COR-L47 (cell line): ENCODE measurements around the gene SCMH1.

Source experiments
- DNase-seq: peaks from one replicate; lab custom pipeline; 2025; lab: John Stamatoyannopoulos, UW

Gene SCMH1

DNA sequence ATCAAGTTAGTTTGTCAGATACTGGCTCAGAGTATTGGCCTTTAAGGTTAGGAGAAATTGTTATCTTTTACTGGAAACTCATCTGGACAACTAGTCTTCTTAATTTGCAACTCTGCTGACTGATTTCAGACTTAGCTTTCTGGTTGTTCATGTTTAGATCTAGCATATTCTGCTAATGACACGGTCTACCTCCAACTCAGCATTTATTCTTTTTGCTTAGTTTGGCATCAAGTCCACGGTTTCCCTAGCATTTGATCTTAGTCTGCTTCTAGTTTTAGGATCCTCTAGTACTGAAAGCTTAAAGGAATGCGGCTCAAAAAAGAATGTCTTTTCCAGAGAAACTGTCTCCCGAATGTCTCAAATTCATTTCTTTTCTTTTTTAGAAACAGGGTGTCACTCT is 145.0 kb downstream of the SCMH1 start:
- no peak for DNase-seq

DNA sequence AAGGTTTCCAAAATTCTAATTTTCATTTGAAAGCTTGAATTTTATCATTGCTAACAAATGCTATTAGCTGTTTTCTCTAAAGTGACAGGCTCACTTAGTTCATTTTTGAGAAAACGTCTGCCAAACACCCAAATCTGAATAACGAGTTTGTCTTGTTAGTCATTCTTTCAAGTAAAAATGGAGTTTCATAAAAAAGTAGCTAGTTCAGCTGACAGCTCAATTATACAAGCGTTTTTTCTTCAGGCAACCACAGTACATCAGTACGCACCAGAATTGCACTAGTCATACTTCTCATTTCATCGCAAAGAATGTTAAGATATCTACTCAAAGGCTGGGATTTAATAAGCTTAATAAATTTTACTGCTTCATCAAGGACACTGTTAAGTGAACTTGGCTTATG is 148.3 kb downstream of the SCMH1 start:
- no peak for DNase-seq

DNA sequence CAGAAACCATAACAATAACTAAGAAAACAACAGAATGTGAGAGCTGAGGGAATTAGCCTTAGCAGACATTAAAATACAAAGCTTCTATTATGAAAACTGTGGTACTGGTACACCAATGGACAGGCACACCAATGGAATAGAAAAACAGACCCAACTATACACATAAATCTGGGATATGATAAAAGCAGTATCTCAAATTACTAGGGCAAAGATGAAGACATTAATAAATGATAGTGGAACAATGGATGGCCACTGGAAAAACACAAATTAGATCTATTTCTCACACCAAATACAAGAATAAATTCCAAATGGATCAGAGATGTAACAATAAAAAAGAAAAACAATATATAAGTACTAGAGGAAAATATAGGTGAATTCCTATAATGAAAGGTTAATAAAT is 155.2 kb downstream of the SCMH1 start:
- no peak for DNase-seq

DNA sequence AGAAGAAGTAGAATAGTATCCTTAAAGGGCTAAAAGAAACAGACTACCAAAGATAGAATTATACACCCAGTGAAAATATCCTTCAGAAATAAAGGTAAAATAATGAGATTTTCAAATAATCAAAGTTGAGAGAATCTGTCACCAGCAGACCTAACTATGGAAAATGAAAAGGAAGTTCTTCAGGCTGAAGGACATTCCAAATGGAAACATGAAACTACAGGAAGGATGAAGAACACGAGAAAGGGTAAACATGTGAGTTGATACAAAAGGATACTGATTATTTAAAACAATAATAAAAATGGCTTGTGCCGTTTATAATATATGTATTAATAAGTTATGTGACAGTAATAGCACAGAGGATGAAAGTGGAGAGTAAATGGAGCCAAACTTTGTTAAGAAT is 163.5 kb downstream of the SCMH1 start:
- no peak for DNase-seq

DNA sequence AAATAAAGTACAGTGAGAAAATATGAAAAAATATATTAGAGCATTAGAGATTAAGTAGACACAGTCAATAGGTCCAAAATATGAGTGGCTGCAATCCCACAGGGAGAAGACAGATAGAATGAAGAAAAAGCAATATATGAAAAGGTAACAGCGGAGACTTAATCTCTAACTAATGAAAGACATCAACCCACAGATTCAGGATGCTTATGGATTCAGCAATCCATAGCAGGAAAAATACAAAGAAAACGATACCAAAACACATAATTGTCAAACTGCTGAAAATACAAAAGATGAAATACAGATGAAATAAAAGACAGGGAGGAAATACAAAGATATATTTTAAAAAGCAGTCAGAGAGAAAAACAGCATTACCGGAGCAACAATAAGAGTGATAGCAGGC is 163.9 kb downstream of the SCMH1 start:
- no peak for DNase-seq

DNA sequence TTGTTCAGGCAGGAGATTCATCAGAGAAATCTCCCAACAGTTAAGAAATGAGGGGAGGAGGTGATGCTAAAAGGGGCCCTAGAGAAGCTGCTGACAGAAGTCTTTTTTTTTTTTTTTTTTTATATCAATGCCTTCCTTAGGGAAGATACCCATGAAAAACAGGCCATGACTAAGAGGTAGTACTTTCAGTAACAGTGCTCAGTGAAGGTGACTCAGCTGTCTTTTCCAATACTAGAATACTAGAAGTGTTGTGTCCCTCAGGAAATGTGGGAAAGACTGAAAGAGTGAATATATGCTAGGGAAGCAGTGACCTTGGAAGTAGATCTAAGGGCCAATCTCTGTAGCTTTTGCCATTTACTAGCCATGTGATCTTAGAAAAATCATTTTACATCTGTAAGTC is 168.1 kb downstream of the SCMH1 start:
- no peak for DNase-seq

DNA sequence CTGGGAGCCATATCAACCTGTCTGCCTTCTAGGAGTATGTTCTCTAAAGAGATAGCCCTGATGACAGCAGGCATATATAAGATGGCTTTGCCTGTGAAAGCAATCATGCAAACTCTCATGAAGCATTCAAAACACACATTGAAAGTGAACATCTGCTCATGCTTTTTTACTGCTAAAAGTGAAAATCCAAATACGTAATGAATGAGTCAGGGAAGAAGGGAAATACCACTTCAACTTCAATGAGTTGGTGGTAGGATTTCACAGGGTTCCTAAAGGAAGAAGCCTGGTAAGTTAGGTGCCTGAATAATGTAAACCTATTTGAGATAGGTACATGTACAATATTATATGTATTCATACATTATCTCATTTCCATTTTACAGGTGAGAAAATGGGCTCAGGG is 170.1 kb downstream of the SCMH1 start:
- no peak for DNase-seq

DNA sequence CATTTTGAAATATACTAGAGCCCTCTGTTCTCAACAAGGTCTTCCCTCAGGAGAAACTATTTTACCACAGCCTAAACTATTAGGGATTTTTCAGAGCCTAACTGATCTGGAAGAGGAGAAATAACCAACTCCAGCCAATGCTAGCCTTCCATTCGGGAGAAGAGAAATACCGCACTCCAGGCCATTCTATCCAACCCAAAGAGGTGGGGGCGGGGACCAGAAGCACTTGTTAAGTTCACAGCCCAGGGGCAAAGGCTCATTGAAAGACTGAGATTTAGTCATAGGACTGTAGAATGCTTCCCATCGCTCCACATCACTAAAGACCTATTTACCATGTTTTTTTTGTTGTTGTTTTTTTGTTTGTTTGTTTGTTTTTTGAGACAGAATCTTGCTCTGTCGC is 185.2 kb downstream of the SCMH1 start:
- DNase-seq: no peak

DNA sequence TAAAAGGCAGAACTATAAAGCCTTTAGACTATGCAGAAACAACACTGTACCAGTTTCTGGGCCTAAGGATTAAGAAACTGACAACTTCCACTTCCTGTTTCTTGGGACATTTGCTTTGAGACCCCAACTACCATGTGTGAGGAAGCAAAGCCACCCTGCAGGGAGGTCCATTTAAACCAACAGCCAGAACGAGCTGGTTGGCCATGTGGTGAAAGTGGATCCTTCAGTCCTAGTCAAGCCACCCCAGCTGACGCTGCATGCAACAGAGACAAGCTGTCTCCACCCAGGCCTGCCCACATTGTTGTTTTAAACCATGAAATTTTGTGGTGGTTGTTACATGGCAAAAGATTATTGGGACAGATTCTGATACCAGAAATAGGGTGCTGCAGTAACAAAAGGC is 188.8 kb downstream of the SCMH1 start:
- DNase-seq: no peak

DNA sequence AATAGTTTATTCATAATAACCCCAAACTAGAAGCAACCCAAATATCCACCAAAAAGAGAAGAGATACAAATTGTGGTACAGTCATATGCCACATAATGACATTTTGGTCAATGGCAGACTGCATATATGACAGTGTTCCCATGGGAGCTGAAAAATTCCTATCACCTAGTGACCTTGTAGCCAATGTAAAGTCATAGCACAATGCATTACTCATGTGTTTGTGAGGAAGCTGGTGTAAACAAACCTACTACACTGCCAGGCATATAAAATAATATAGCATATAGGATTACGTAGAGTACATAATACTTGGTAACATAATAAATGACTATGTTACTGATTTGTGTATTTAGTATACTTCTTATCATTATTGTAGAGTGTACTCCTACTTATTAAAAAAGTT is 191.1 kb downstream of the SCMH1 start:
- DNase-seq: no peak

DNA sequence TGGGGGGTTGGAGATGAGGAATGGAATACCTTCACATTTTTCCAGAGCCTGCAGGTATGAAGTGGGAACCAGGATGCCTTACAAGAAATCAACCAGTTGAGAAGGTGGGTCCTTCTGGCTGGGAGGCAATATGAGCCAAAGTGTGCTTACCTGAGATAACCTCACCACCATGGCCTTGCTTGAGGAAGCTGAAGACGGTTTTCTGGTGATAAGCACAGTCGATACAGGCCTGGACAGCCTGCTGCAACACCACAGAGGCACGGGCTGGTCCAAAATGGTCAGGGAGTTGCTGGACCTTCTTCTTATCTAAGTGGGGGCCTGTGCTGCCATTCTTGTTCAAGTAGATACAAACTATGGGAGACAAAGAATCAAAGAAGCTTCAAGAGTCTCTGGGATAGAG is 193.6 kb downstream of the SCMH1 start:
- no peak for DNase-seq

DNA sequence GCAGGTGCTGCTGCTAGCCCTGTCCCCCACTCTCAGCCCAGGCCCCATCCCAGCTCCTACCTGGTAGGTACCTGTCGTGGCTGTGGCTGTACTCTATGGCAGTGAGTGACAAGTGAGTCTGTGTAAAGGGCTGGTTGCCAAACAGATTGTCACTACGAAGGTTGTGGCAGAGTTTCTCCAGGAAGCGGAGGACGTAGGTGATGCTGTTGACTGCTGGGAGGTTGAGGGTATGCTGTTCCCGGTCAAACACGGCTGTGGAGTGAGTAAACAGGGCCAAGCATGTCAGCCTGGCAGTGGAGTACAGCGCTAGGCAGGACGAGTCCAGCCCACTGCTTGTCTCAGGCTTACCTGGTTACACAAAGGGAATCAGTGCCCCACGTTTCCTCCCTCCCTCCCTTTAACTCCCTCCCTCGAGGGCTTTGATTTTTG is 195.7 kb downstream of the SCMH1 start:
- DNase-seq: no peak

DNA sequence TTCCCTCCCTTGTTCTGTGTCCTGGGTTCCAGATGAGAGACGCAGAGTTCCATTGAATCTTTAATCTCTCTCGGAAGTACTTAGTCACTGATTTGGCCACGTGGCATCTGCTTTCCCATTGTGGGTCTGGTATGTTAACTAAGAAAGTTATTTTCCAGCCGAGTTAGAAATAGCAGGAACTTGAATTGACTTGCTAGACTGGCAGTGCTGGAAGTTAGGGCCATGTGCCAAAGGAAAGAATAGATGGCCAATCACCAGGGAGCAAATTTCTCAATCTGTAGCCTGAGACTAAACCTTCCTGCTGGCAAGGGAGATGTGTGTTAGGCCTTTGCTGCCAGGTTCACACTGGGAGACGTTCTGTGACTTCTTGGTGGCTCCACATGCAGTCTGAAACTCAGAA is 196.4 kb downstream of the SCMH1 start:
- DNase-seq: no peak

DNA sequence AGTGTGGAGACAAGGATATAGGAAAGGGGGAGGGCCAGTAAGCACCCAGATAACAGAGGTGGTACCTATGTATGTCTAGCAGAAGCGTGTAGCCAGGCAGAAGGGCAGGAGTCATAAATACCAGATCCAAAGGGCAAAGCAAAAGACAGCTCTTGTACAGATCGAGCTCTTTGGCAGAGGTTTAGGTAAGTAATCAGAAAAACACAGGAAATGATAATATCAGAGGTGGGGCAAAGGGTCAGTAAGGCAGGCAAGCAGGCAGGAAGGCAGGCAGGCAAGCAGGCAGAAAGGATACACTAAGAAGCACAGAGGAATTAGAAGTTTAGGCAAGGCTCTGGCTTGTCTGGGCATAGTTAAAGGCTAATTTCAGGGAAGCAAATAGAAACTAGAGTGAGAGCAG is 197.9 kb downstream of the SCMH1 start:
- DNase-seq: no peak

DNA sequence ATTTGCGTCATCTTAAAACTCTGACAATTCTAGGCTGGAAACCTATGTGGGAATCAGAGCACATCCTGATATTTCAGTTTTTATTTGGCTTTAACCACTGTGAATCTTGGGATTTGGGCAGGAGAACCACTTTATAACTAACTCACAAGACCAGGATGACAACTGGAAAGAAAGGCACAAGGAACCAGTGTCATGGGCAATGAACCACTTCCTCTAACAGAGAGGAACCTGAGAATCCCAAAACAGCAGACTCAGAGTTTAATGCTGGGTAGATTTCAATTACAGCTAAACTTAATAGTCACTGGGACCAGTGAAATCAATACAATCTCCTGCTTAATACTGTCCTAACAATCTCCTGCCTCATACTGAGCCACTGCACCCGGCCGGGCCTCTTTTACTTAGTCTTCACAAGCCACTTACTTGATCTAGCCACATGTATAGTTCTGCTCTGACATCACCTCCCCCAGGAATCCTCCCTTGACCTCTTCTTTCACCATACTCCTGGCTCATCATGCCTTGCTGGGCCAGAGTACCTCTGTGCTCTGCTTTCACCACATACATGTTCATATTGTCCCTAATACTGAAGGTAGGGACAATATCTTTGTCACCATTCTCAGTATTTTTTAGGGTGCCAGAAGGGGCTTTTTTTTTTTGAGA is 200.4 kb downstream of the SCMH1 start:
- no peak for DNase-seq

DNA sequence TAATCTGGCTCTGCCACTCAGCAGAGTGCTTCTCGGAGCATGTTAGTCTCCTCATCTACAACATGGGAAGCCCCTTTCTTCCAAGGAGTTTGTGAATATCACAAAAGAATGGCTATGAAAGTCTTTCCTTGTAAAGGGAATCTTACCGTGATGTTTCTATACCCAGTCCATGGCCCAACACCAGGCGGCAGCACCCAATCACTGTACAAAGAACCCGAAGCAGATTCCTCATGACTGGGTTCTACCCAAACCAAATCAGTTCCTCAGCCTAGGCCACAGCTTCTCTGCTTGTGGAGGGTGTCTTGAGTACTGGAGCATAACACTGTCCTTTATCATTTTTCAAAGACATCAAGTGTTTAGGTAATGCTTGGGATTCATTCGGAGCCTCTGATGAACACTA is 204.0 kb downstream of the SCMH1 start:
- no peak for DNase-seq

DNA sequence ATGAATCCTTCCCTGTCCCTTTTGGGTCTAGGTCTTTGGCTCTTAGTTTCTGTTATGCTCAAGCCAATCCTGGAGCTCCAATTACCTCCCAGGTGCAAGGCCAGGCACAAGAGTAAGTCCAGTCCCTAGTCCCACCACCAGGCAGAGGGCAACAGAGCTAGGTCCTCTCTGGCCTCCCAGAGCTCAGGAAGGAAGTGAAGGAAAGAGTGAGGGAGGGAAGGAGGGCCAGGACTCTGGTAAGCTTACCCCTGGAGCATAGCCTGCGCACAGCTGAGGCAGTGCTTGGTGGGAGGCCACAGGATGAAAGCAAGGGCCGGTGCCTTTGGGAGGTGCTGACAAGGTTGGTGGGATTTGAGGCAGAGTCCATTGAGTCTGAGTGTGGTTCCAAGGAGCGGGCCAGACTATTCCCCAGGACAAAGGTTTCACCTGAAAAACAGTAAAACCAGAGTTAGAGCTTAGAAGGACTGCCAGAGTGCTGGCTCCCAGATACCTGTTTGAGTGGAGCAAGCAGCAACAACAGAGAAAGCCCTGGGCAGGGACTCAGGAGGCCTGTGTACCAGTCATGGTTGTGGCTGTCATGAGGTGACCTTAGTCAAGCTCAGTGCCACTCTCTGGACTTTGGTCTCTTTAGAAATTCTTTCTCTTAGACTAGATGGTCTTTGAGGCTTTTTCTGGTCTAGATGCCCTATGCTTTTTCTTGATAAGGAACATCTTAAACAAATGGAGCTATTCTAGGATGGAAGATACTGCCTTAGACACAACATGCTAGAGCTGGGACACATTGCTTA is 204.8 kb downstream of the SCMH1 start:
- DNase-seq: no peak

DNA sequence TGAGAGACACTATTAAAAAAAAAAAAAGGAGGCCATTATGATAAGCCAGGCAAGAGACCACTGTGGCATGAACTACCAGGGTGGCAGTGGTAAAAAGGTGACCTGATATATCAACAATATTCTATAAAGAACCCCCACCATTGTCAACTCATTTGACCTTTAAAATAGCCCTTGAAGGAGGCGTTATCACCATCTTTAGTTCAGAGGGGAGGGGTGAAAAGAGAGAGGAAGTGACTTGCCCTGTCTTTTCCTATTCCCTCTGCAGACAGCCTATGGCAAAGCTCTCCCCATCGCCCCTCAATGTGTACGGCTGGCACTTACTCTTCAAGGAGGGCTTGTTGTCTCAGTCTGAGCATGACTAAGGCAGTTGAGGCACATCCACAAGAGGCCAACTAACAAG is 208.8 kb downstream of the SCMH1 start:
- no peak for DNase-seq

DNA sequence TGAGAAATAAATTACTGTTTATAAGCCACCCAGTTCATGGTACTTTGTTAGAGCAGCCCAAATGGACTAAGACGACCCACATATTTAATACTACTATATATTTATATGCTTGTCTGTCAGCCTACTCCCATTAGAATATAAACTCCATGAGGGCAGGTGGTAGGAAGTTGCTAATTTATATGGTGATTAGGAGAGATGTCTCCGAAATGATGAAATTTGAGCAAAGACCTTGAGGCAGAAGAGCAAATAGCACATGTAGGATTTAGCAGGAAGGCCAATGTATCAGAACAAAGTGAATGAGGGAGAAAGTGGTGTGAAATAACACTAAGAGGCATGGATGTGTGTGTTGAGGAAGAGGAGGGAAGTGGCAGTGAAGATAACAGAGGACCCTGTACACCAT is 210.0 kb downstream of the SCMH1 start:
- DNase-seq: no peak

DNA sequence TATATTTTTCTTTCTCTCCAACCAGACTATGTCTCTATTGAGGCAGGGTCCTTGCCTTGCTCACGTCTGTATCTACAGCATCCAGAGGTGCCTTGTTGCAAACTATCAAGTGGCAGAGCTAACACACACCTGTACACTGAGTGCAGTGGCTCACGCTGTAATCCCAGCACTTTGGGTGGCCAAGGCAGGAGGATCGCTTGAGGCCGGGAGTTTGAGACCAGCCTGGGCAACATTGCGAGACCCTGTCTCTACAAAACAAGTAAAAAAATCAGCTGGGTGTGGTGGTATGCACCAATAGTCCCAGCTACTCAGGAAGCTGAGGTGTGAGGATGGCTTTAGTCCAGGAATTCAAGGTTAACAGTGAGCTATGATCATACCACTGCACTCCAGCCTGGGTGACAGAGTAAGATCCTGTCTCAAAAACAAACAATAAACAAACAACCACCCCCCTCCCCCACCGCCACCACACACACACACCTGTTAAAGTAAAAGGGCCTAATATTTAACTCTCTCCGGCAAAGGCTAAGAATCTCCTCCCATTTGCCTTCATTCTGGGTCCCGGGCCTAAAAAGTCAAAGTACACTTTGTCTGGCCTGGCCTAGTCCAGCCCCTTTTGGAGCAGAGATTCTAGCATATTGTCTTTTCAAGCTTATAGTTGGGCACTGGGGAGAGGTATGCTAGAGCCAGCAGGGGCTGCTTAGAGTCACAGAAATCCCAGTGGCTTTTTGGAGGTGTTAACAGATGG is 211.1 kb downstream of the SCMH1 start:
- no peak for DNase-seq

DNA sequence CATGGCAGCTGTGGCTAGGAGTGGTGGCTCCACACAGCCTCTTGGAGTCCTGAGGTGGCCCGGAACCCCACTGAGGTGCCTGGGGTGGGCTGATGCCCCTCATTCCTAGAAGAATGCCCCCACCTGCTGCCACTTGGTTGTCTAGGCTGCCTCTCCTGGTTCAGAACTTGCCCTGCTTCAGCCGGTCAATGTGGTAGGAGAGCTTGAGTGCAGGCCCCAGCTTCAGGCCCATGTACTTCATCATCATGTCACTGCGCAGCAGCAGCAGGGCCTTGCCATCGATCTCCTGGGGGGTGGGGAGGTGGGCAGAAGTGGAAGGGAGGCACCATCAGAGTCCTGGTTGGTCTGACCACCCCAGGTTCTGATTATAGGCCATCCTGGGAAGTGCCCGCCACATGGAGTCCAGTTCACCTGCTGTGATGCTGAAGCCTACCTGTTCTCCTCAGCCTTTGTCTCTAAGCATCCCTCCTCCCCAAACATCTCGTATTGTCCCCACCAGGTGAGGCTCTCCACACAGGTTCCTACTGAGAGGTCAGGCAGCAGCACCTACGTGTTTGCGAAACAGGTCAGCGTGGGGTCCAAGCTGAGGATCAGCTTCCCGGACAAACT is 214.0 kb downstream of the SCMH1 start:
- no peak for DNase-seq

DNA sequence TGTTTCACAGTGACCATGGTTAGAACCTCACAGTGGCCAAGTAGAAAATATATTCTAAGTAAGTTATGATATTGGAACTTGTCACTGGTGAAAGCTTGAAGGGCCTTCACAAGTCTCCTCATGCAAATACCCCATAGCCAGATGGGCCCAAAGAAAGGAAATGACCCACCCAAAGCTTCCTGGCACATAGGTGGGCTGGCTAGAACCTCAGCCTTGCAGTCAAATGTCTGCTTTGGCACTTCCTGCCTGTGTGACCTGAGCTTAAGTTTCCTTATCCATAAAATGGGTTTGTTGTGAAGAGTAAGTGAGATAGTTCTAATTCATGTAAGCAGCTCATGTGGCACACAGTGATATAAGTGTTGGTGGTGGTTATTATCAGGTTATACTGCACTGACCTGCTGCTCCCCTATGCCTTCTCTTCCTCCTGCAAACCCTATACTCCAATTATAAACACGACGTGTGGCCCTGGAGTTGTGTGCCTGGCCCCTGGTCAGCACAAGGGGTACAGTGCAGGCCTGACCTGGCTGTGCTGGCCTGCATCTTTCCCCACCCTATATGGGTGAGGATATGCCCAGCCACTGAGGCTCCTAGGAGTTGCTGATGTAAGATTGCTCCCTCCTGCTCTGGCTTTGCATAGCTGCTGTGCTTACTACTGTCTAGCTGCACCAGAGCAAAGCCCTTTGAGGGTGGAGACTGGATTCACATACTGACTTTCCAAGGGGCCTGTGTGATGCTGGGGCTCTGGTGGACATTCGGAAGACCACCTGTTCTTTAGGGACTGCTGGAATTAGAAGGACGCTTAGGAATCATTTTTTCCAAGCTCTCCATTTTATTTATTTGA is 215.9 kb downstream of the SCMH1 start:
- DNase-seq: no peak
